ENCODE data around the gene RPS4Y1.
"Not testable (repeated sequence)": the region's sequence is repeated elsewhere in the genome, so short reads cannot be mapped to it uniquely, and the experiment has no call there.

The RPS4Y1 gene

DNA sequence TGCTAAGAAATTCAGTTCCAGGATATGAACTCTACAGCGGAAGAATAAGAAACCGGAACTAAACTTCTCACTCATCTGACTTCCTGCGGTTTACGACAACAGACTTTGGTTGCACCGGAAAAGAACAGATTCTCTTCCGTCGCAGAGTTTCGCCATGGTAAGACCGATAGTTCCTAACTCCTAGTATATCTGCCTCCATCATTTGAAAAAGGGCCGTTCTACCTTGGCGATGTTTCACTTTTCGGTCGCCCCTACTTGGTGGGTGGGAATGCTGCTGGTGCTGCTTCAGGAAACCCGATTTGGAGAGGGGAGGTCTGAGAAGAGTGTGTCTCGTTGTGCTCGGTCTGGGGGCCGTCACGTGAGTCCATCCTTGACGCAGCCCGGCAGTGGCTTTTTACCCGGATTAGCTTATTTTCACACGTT is at the start of gene RPS4Y1:
TSS of gene RPS4Y1 (plus strand) at position 132 of the 423 bp plus-strand sequence. CDS start at position 155, 23 bp downstream.
- no peak for DNase-seq

- DNase-seq = no peak
Measured at GRCh38 chrY:2796977-2797523, 44.4 kb upstream of the RPS4Y1 start.

GRCh38 chrY:2797991-2798390 is 43.4 kb upstream of the RPS4Y1 start:
- DNase-seq = no peak

DNA sequence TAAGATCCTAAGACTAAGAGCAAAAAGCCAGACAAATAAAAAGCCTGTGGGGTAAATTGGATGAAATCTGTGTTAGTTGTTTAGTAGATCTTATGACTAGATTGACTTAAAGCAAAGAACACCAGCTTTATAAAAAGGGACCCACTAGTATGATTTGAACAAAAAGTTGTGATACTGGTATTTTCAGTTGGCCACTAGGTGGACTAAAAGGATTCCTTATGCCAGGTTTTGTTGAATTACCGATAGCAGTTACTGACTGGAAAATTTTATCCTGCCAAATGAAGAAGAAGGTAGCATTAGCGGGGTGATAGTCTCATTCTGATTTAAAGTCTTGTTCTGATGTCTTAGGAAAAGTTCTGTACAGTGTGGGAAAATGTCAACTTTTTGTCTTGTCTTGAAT is 41.2 kb upstream of the RPS4Y1 start:
- DNase-seq = no peak

- not testable (repeated sequence) for DNase-seq
Measured at GRCh38 chrY:2817146-2817896, 24.1 kb upstream of the RPS4Y1 start.

DNA sequence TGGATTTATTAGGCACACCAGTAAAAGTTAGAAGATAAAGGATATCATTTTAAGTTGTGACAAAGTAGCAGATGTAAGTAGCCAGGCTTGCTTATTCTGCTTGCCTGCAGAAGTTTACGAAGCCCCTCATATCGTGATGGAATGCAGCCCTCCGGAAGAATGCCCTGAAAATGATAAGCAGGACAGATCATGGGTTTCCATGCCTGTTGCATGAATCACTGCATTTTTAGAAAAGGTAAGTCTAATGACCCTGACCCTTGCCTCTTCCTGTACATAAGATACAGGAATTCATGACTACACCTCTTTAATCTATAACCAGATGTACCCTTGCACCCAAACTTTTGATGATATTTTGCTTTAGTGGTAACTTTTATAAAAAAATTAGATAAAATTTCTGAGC is 16.9 kb upstream of the RPS4Y1 start:
- DNase-seq = no peak

DNA sequence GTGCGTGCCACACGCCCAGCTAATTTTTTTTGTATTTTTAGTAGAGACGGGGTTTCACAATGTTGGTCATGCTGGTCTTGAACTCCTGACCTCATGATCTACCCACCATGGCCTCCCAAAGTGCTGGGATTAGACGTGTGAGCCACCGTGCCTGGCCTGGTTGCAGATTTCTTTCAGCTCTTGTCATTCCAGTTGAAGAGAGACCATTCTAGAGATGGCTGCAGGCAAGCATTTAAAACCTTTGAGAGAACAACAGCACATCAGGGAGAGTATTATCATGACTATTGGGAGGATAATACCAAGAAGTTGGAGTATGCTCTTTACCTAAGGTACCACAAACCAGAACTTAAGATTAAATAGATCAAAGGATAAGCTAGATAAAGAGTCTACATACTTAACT is 12.9 kb upstream of the RPS4Y1 start:
- no peak for DNase-seq

GRCh38 chrY:2835230-2835629 is 6.2 kb upstream of the RPS4Y1 start:
- DNase-seq = no peak

DNA sequence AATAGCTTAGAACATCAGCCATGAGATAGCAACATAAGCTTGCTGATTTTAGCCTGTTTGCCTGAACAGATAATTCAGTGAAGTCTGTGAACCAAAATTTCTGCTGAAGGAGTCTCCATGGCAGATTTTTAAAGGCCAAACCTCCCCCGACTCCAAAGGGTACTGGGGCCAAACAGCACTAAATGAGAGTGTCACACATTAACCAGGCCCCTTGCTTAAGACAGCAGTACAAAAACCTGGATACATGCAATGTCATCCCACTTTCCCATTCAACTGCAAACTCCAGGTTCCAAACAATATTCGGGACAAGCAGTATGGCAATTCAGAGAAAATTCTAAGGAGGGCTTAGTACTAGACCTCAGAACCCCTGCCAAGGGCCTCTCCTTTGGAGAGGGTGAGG is 4.3 kb upstream of the RPS4Y1 start:
- DNase-seq = no peak

GRCh38 chrY:2837932-2838331 is 3.5 kb upstream of the RPS4Y1 start:
- DNase-seq = no peak

GRCh38 chrY:2846791-2847190 is 5.4 kb downstream of the RPS4Y1 start:
- no peak for DNase-seq

GRCh38 chrY:2848384-2848783 is 7.0 kb downstream of the RPS4Y1 start:
- DNase-seq = no peak

DNA sequence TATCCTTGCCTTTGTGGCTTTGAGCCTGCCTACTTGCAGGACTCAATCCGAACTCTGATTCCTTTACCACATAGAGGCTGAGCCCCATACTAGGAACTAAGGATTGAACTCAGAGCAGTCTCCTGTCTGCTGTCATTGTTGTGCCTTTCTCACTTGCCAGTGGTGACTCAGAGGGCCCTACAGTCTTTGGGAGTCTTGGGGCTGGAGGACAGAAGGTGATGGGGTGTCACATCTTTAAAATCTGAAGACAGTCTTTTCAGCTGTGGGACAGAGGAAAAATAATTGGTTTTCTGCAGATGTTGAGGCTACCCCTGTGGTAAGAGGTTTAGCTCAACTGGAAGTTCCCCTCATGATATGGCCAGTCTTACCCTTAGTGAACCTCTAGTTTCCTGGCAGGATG is 8.0 kb downstream of the RPS4Y1 start:
- DNase-seq = no peak

GRCh38 chrY:2854145-2854774 is 12.9 kb downstream of the RPS4Y1 start:
- DNase-seq = no peak

DNA sequence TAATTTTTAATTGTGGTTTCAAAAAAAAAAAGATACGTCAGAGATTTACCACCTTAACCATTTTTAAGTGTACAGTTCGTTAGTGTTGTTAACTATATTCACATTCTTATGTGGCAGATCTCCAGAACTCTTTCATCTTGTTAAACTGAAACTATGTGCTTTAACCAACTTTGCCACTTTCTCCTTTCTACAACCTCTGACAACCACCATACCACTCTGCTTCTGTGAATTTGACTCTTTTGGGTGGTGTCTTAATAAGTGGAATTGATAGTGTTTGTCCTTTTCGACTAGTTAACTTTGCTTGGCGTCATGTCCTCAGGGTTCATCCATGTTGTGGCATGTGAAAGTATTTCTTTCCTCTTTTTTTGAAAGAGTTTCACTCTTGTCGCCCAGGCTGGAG is 15.7 kb downstream of the RPS4Y1 start:
- no peak for DNase-seq

DNA sequence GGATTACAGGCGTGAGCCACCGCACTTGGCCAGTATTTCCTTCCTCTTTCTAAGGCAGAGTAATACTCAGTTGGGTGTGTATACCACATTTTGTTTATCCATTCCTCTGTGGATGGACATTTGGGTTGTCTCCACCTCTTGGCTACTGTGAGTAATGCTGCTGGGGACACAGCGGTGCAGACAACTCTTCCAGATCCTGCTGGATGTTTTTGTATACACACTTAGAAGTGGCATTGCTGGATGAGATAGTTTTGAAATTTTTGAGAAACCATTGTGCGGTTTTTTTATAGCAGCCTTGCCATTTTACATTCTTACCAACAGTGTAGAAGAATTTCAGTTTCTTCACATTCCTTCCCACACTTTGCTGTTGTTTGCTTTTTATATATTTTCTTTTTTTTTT is 16.3 kb downstream of the RPS4Y1 start:
- DNase-seq = no peak

DNA sequence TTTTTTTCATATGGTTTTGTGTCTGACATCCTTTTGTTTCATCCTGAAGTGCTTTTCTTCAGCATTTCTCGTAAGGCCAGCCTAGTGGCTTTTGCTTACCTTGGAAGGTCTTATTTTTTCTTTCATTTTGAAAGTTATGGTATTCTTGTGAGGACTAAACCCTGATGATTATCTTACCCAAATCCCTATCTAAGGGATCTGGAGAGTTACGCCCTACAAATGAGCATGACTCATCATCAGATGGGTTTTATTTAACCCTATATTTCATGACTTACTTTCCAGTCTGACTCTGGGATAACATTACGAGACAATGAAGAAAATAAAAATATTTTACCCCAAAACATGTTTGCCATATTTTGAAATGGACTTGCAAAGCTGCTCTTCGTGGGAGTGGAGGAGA is 18.4 kb downstream of the RPS4Y1 start:
- no peak for DNase-seq

DNA sequence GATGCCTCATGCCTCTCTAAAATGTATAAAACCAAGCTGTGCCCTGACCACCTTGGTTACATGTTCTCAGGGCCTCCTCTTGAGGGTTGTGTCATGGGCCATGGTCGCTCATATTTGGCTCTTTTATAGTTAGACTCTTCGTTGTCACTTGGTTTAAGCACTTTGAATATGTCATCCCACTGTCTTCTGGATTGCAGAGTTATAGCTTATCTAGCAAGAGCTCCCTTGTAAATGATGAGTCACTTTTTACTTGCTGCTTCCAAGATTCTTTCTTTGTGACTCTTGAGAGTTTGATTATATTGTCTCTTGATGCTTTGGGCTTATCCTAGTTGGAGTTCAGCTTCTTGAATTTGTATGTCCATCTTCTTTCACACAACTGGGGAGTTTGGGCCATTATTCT is 19.1 kb downstream of the RPS4Y1 start:
- DNase-seq = no peak

DNA sequence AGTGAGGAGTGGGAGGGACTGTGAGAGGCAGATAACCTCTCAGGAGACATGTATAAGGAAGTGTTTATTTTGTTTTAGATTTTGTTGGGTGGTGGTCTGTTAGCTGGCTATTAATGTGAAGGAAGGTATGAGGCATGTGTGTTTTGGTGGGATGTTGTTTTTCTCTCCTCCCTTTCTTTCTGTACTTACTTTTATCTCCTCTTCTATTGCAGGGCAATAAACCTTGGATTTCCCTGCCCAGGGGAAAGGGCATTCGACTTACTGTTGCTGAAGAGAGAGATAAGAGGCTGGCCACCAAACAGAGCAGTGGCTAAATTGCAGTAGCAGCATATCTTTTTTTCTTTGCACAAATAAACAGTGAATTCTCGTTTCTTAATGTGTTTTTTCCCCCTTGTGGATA is 25.2 kb downstream of the RPS4Y1 start:
- DNase-seq = no peak

- DNase-seq = no peak
Measured at GRCh38 chrY:2867469-2867868, 26.1 kb downstream of the RPS4Y1 start.

GRCh38 chrY:2868035-2868607 is 26.7 kb downstream of the RPS4Y1 start:
- DNase-seq = no peak

DNA sequence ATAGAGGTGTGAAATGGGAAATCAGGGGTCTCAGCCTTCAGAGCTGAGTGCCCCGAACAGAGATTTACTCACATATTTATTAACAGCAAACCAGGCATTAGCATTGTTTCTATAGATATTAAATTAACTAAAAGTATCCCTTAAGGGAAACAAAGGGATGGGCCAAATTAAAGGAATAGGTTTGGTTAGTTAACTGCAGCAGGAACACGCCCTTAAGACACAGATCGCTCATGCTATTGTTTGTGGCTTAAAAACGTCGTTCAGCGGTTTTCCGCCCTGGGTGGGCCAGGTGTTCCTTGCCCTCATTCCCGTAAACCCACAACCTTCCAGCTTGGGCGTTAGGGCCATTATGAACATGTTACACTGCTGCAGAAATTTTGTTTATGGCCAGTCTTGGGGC is 30.8 kb downstream of the RPS4Y1 start:
- DNase-seq = not testable (repeated sequence)

GRCh38 chrY:2874211-2874610 is 32.8 kb downstream of the RPS4Y1 start:
- DNase-seq = no peak

GRCh38 chrY:2883561-2883960 is 42.2 kb downstream of the RPS4Y1 start:
- no peak for DNase-seq

All from CD4-positive, alpha-beta T cell treated with Interleukin-17A for 4 hours (primary cell).